MG63 (cell line): ENCODE data around the gene NAA20. TPM values are rescaled to one million over a fixed set of nuclear protein-coding genes. Genes with fewer than 3 reads are reported as not detected.
"Not testable (repeated sequence)": the region's sequence is repeated elsewhere in the genome, so short reads cannot be mapped to it uniquely, and the experiment has no call there.

ENCODE experiments used
- DNase-seq: peaks from one replicate; pipeline ENCODE4 v3.0.0-alpha.2; 2020
- H3K27me3 ChIP-seq: fragments of 250-450 bp; sonication (Bioruptor Pico); 2 replicates; pipeline ENCODE4 v1.5.1; 2020; ENCODE audit warnings: mild to moderate bottlenecking, moderate library complexity
- H3K36me3 ChIP-seq: fragments of 250-450 bp; sonication (Bioruptor Pico); 2 replicates; pipeline ENCODE4 v1.5.1; 2020; ENCODE audit warnings: mild to moderate bottlenecking, moderate library complexity
- H3K4me3 ChIP-seq: fragments of 250-450 bp; sonication (Bioruptor Pico); 2 replicates; pipeline ENCODE4 v1.5.1; 2020; ENCODE audit warnings: mild to moderate bottlenecking, moderate library complexity
- H3K9me3 ChIP-seq: fragments of 250-450 bp; sonication (Bioruptor Pico); 2 replicates; pipeline ENCODE4 v1.5.1; 2020; ENCODE audit warnings: mild to moderate bottlenecking, moderate library complexity
- total RNA-seq: library from RNA; depleted of rRNA; stranded (reverse); fragments of >200 nt; shearing (Covaris generic); gene quantifications from 2 replicates; pipeline ENCODE4 v1.2.3, GENCODE V29; 2014; ENCODE audit warnings: low replicate concordance

Gene NAA20
- total RNA-seq, 1 experiment from 2014 or later = 86.6 TPM

GRCh38 chr20:20002101-20002998 is 14.8 kb upstream of the NAA20 start:
- Histone ChIP-seq H3K27me3 (no peaks in the 10 kb centered on the region), H3K9me3 (no peaks in the 10 kb centered on the region), H3K4me3 (no peak overlapping the region), H3K36me3 (peaks cover 2% of the 10 kb centered on the region)
- no peak for DNase-seq

- Histone ChIP-seq H3K4me3 (no peak overlapping the region), H3K36me3 (peaks cover 2% of the 10 kb centered on the region), H3K9me3 (no peaks in the 10 kb centered on the region), H3K27me3 (no peaks in the 10 kb centered on the region)
- no peak for DNase-seq
Observed at GRCh38 chr20:20003031-20003954, 13.9 kb upstream of the NAA20 start.

GRCh38 chr20:20003955-20004322 is 13.2 kb upstream of the NAA20 start:
- not testable (repeated sequence) for H3K4me3 ChIP-seq, H3K36me3 ChIP-seq, H3K9me3 ChIP-seq, H3K27me3 ChIP-seq, DNase-seq

GRCh38 chr20:20005342-20005741 is 11.8 kb upstream of the NAA20 start:
- no peak for DNase-seq
- H3K4me3 ChIP-seq = no peak overlapping the region
- no peaks in the 10 kb centered on the region for H3K27me3 ChIP-seq

GRCh38 chr20:20009784-20010253 is 7.3 kb upstream of the NAA20 start:
- DNase-seq = no peak
- Histone ChIP-seq H3K36me3 (no peaks in the 10 kb centered on the region), H3K4me3 (no peak overlapping the region), H3K27me3 (no peaks in the 10 kb centered on the region), H3K9me3 (no peaks in the 10 kb centered on the region)

More at GRCh38 chr20:20005342-20005741, 11.8 kb upstream of the NAA20 start:
- no peaks in the 10 kb centered on the region; the same call in 1 of the 2 replicates for H3K36me3 ChIP-seq
- no peaks in the 10 kb centered on the region for H3K9me3 ChIP-seq

GRCh38 chr20:20010639-20011500 is 6.3 kb upstream of the NAA20 start:
- Histone ChIP-seq H3K9me3 (no peaks in the 10 kb centered on the region), H3K27me3 (no peaks in the 10 kb centered on the region), H3K4me3 (no peak overlapping the region), H3K36me3 (no peaks in the 10 kb centered on the region)
- DNase-seq = no peak

GRCh38 chr20:20012541-20012940 is 4.6 kb upstream of the NAA20 start:
- no peaks in the 10 kb centered on the region for H3K9me3 ChIP-seq
- DNase-seq = no peak
- no peak overlapping the region for H3K4me3 ChIP-seq
- H3K27me3 ChIP-seq = no peaks in the 10 kb centered on the region
- H3K36me3 ChIP-seq = no peaks in the 10 kb centered on the region

- no peaks in the 10 kb centered on the region; the same call in 1 of the 2 replicates for H3K36me3 ChIP-seq
- DNase-seq = no peak
- H3K4me3 ChIP-seq = no peak overlapping the region
- no peaks in the 10 kb centered on the region for H3K9me3 ChIP-seq
- H3K27me3 ChIP-seq = no peaks in the 10 kb centered on the region
Observed at GRCh38 chr20:20014659-20015058, 2.5 kb upstream of the NAA20 start.

GRCh38 chr20:20017844-20018185 is 653 bp downstream of the NAA20 start:
- peak overlapping the region; percentile 73 for H3K4me3 ChIP-seq
- H3K9me3 ChIP-seq = no peaks in the 10 kb centered on the region
- H3K27me3 ChIP-seq = no peaks in the 10 kb centered on the region
- peaks cover 7% of the 10 kb centered on the region for H3K36me3 ChIP-seq
- no peak for DNase-seq

GRCh38 chr20:20018366-20018765 is 1.2 kb downstream of the NAA20 start:
- H3K9me3 ChIP-seq = no peaks in the 10 kb centered on the region
- H3K27me3 ChIP-seq = no peaks in the 10 kb centered on the region
- H3K36me3 ChIP-seq = peaks cover 7% of the 10 kb centered on the region
- H3K4me3 ChIP-seq = peak overlapping the region; percentile 73
- no peak for DNase-seq

- no peak overlapping the region for H3K4me3 ChIP-seq
- H3K9me3 ChIP-seq = no peaks in the 10 kb centered on the region
- DNase-seq = no peak
- H3K36me3 ChIP-seq = peaks cover 9% of the 10 kb centered on the region
- no peaks in the 10 kb centered on the region for H3K27me3 ChIP-seq
Observed at GRCh38 chr20:20019123-20019522, 2.0 kb downstream of the NAA20 start.

GRCh38 chr20:20020908-20021307 is 3.7 kb downstream of the NAA20 start:
- no peak for DNase-seq
- Histone ChIP-seq H3K9me3 (no peaks in the 10 kb centered on the region), H3K27me3 (no peaks in the 10 kb centered on the region), H3K4me3 (no peak overlapping the region), H3K36me3 (peaks cover 15% of the 10 kb centered on the region)

GRCh38 chr20:20021835-20022234 is 4.7 kb downstream of the NAA20 start:
- Histone ChIP-seq H3K36me3 (peaks cover 17% of the 10 kb centered on the region), H3K9me3 (no peaks in the 10 kb centered on the region), H3K27me3 (no peaks in the 10 kb centered on the region), H3K4me3 (no peak overlapping the region)
- DNase-seq = no peak

- H3K27me3 ChIP-seq = no peaks in the 10 kb centered on the region
- H3K4me3 ChIP-seq = no peak overlapping the region
- peaks cover 24% of the 10 kb centered on the region for H3K36me3 ChIP-seq
- H3K9me3 ChIP-seq = no peaks in the 10 kb centered on the region
- DNase-seq = no peak
Observed at GRCh38 chr20:20022498-20022897, 5.3 kb downstream of the NAA20 start.

GRCh38 chr20:20023395-20023794 is 6.2 kb downstream of the NAA20 start:
- H3K36me3 ChIP-seq = peaks cover 30% of the 10 kb centered on the region
- H3K27me3 ChIP-seq = no peaks in the 10 kb centered on the region
- DNase-seq = no peak

GRCh38 chr20:20024942-20025341 is 7.8 kb downstream of the NAA20 start:
- Histone ChIP-seq H3K36me3 (peaks cover 37% of the 10 kb centered on the region), H3K9me3 (no peaks in the 10 kb centered on the region), H3K27me3 (no peaks in the 10 kb centered on the region), H3K4me3 (no peak overlapping the region)
- no peak for DNase-seq

More at GRCh38 chr20:20023395-20023794, 6.2 kb downstream of the NAA20 start:
- no peaks in the 10 kb centered on the region for H3K9me3 ChIP-seq
- H3K4me3 ChIP-seq = no peak overlapping the region
